Measurements from ENCODE around the gene GSK3B. TPM values are rescaled to one million over a fixed set of nuclear protein-coding genes. Genes with fewer than 3 reads are reported as not detected.

GSK3B gene
- total and polyA plus RNA-seq, 8 donors, result 4.4 to 20.7 (median 11.2) TPM

DNA sequence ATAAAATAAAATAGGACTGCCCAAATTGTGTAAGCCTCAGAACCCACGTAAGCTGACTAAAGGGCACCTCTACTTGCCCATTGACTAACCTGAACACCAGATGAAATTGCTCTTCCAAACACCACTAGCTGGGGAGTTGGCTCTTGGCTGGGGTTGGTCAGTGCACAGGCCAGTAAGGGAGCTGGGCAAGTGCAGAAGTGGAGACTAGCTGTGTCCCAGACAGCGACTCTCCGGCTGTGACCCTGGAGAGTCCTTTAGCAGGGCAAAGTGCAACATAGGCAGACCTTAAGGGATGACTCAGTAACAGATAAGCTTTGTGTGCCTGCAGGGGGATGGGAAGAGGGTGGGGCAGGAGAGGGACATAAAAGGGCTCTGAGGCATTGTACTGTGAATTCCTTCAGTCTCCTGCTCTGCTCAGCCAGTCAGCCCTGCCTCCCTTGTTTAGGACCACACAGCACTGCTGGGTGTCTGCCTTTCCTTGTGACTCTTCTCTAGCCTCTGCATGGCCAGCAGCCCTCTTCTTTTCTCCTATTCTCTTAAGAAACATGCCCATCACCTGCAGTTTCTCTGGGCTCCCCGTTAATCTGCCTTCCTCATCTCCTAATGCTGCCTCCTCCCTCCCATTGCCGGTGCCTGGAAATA lies 299.2 kb downstream of the GSK3B start:
- FAIRE-seq (no peak), ATAC-seq (peak in 3 of 4 donors; percentile 70 to 74 (median 74)), DNase-seq (no peak)
- H3K9me3 ChIP-seq, result no peaks in the 10 kb centered on the region
- H3K36me3 ChIP-seq, result no peaks in the 10 kb centered on the region
- no peaks in the 10 kb centered on the region for H3K27me3 ChIP-seq
- 42 to 44% methylated on average over 5 of the region's 5 CpGs for WGBS, 2 donors
- TF ChIP-seq, protein P1, sequence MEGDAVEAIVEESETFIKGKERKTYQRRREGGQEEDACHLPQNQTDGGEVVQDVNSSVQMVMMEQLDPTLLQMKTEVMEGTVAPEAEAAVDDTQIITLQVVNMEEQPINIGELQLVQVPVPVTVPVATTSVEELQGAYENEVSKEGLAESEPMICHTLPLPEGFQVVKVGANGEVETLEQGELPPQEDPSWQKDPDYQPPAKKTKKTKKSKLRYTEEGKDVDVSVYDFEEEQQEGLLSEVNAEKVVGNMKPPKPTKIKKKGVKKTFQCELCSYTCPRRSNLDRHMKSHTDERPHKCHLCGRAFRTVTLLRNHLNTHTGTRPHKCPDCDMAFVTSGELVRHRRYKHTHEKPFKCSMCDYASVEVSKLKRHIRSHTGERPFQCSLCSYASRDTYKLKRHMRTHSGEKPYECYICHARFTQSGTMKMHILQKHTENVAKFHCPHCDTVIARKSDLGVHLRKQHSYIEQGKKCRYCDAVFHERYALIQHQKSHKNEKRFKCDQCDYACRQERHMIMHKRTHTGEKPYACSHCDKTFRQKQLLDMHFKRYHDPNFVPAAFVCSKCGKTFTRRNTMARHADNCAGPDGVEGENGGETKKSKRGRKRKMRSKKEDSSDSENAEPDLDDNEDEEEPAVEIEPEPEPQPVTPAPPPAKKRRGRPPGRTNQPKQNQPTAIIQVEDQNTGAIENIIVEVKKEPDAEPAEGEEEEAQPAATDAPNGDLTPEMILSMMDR (IDR thresholded peaks at IDR 0.05), result no peak
- no peak overlapping the region for H3K27ac ChIP-seq
- H3K4me1 ChIP-seq, result no peaks in the 10 kb centered on the region
- no peak overlapping the region for H3K4me3 ChIP-seq
- intact Hi-C loops (cut with DNase I), result no loop called here

DNA sequence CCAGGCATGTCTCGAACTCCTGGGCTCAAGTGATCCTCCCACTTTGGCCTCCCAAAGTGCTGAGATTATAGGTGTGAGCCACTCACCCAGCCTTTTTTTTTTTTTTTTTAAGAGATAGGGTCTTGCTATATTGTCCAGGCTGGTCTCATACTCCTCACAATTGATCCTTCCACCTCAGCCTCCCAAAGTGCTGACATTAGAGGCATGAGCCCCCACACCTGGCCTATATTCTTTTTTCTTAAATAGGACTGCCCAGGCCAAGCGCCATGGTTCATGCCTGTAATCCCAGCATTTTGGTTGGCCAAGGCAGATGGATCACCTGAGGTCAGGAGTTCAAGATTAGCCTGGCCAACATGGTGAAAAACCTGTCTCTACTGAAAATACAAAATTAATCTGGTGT lies 299.8 kb downstream of the GSK3B start:
- WGBS, 2 donors, result 92 to 95% methylated on average over 2 of the region's 2 CpGs
- DNase-seq (no peak), ATAC-seq (no peak), FAIRE-seq (no peak)
- Histone ChIP-seq H3K9me3 (no peaks in the 10 kb centered on the region), H3K36me3 (no peaks in the 10 kb centered on the region), H3K4me1 (no peaks in the 10 kb centered on the region), H3K4me3 (no peak overlapping the region), H3K27ac (no peak overlapping the region), H3K27me3 (no peaks in the 10 kb centered on the region)
- TF ChIP-seq, protein P1 (IDR thresholded peaks at IDR 0.05), result no peak
- intact Hi-C loops (cut with DNase I), result no loop called here

DNA sequence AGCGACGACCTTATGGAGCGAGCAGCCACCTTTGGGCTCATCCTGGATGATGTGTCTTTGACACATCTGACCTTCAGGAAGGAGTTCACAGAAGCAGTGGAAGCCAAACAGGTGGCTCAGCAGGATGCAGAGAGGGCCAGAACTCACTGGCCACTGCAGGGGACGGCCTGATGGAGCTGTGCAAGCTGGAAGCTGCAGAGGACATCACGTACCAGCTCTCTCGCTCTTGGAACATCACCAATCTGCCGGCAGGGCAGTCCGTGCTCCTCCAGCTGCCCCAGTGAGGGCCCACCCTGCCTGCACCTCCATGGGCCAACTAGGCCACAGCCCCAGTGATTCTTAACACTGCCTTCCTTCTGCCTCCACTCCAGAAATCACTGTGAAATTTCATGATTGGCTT lies 302.0 kb downstream of the GSK3B start:
- TF ChIP-seq, protein P1 (IDR thresholded peaks at IDR 0.05), result no peak
- Histone ChIP-seq H3K36me3 (no peaks in the 10 kb centered on the region), H3K4me1 (no peaks in the 10 kb centered on the region), H3K27me3 (no peaks in the 10 kb centered on the region), H3K4me3 (no peak overlapping the region), H3K9me3 (no peaks in the 10 kb centered on the region), H3K27ac (no peak overlapping the region)
- intact Hi-C loops (cut with DNase I), result no loop called here
- DNase-seq (no peak), ATAC-seq (no peak), FAIRE-seq (no peak)
- 90 to 94% methylated on average over 8 of the region's 8 CpGs for WGBS, 2 donors

DNA sequence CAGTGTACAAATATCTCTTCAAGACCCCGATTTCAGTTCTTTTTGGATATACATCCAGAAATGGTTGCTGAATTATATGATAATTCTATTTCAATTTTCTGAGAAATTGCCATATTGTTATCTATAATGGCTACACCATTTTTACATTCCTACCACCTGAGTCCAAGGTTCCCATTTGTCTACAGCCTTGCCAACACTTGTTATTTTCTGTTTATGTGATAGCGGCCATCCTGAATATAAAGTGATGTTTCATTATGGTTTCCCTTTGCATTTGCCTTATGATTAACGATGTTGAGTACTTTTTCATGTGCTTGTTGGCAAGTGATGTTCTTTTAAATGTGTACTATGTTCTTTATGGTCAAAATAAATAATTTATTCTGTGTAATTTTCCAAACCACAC lies 303.9 kb downstream of the GSK3B start:
- TF ChIP-seq, protein P1 (IDR thresholded peaks at IDR 0.05), result no peak
- no peaks in the 10 kb centered on the region for H3K9me3 ChIP-seq
- no peaks in the 10 kb centered on the region for H3K36me3 ChIP-seq
- H3K27ac ChIP-seq, result no peak overlapping the region
- intact Hi-C loops (cut with DNase I), result no loop called here
- H3K4me3 ChIP-seq, result no peak overlapping the region
- DNase-seq (no peak), ATAC-seq (no peak), FAIRE-seq (no peak)
- H3K4me1 ChIP-seq, result no peaks in the 10 kb centered on the region
- no peaks in the 10 kb centered on the region for H3K27me3 ChIP-seq
- WGBS, 2 donors, result 88 to 89% methylated on average over 3 of the region's 3 CpGs

- Histone ChIP-seq H3K27ac (no peak overlapping the region), H3K4me3 (no peak overlapping the region), H3K36me3 (no peaks in the 10 kb centered on the region), H3K9me3 (no peaks in the 10 kb centered on the region), H3K27me3 (no peaks in the 10 kb centered on the region), H3K4me1 (no peaks in the 10 kb centered on the region)
- DNase-seq, result no peak
- no peak for FAIRE-seq
- TF ChIP-seq, protein P1 (IDR thresholded peaks at IDR 0.05), result no peak
- 93 to 98% methylated on average over 2 of the region's 2 CpGs for WGBS, 2 donors
- intact Hi-C loops (cut with DNase I), result no loop called here
- ATAC-seq, result no peak
Measured at GRCh38 chr3:119786409-119786808, 307.8 kb downstream of the GSK3B start.

Data from pancreas (tissue), 10 donors.